Brain microvascular endothelial cell (primary cell): ENCODE measurements around the gene KCNMA1.

Source experiments
- DNase-seq: peaks from one replicate; pipeline ENCODE4 v3.0.0-alpha.2; 2020
- H3K27ac ChIP-seq: fragments of 250-450 bp; sonication (Bioruptor Pico); 2 replicates; pipeline ENCODE4 v1.5.1; 2020; ENCODE audit warnings: mild to moderate bottlenecking, moderate library complexity
- H3K27me3 ChIP-seq: fragments of 250-450 bp; sonication (Bioruptor Pico); replicated peaks from 2 replicates; pipeline ENCODE4 v1.5.1; 2020; ENCODE audit warnings: mild to moderate bottlenecking
- H3K36me3 ChIP-seq: fragments of 250-450 bp; sonication (Bioruptor Pico); replicated peaks from 2 replicates; pipeline ENCODE4 v1.5.1; 2020; ENCODE audit warnings: mild to moderate bottlenecking
- H3K4me3 ChIP-seq: 2 replicates; pipeline ENCODE4 v1.5.1; 2011; ENCODE audit warnings: low read depth, mild to moderate bottlenecking, control low read depth, low read length, moderate library complexity
- CTCF ChIP-seq: IDR thresholded peaks from 2 replicates; pipeline ENCODE4 v1.5.1; 2011; ENCODE audit warnings: low read depth, mild to moderate bottlenecking, moderate library complexity, low read length, control low read depth, inconsistent platforms; ENCODE audit errors: missing control alignments
- in situ Hi-C: cut with HindIII; loops from 2 replicates; pipeline ENCODE4 v1.10.0; 2017; ENCODE audit warnings: low sequenced_read_pairs, low pct_ligation_motif_present

The KCNMA1 gene

DNA sequence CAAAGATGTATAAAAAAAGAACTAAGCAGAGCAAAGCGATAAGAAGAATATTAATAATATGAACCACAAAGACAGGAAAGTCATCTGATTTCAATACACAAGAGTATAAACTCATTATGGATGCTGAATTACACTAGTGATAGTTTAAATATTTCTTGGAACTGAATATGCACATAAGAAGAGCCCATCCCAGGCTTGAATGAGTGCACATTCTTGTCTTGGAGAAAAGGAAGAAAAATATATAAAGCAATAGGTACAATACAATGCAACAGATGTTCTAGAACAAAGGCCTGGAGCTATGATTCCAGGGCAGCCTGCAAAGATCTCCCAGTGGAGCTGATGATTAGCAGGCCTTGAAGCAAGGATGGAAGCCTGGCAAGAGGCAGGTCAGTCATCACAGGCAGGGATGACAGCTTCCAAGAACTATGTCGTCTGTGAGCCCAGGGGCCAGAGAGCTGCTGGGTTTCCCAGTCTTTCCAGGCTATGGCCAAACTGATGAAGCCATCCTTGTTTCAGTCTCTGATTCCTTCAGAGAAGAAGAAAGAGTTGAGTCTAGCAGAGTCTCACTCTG, 277.6 kb downstream of the KCNMA1 start:
- Histone ChIP-seq H3K27me3 (no peaks in the 10 kb centered on the region), H3K4me3 (no peak overlapping the region), H3K36me3 (no peaks in the 10 kb centered on the region), H3K27ac (no peak overlapping the region)
- in situ Hi-C loops: no loop called here
- TF ChIP-seq CTCF: no peak
- no peak for DNase-seq

GRCh38 chr10:77359287-77359691, 278.3 kb downstream of the KCNMA1 start:
- in situ Hi-C loops: no loop called here
- no peaks in the 10 kb centered on the region for H3K36me3 ChIP-seq
- no peaks in the 10 kb centered on the region for H3K27me3 ChIP-seq
- no peak for DNase-seq
- no peak overlapping the region for H3K27ac ChIP-seq
- no peak overlapping the region for H3K4me3 ChIP-seq
- TF ChIP-seq CTCF: no peak

- H3K36me3 ChIP-seq: no peaks in the 10 kb centered on the region
- no peak for DNase-seq
- TF ChIP-seq CTCF: no peak
- no peak overlapping the region for H3K4me3 ChIP-seq
- in situ Hi-C loops: no loop called here
- H3K27ac ChIP-seq: peak overlapping the region; percentile 87
- no peaks in the 10 kb centered on the region for H3K27me3 ChIP-seq
Observed at GRCh38 chr10:77358656-77359055, 279.0 kb downstream of the KCNMA1 start.

DNA sequence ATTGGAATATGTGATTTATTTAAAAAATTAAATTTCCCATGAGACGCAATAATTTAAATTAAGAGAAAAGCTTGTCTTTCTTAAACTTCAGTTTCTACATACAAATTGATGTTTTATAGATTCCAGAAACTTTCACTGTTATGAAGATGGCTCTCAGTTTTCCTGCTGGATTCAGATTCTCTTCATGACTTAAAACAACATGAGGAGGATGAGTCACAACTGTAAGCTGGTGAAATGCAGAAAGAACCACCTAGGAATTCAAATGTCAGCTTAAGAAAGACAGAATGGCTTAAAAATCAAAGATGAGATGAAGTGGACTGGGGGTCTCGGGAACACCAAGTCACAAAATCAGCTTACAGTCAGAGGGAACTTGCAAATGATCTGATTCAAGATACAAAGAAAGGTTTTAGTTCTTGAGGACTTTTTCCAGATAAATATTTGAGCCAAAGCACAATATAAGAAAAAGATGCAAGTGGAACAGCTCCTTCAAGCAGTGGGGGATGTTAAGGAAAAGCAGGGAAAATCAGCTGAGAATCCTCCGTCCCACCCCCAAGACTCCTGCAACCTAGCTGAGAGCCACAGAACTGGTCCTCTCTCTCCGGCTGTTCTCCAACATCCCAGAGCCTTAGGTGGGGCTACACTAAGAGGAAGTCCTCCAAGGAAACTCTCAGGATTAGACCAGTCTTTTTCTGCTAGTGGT, 279.8 kb downstream of the KCNMA1 start:
- H3K27ac ChIP-seq: peak overlapping the region; percentile 87
- no peaks in the 10 kb centered on the region for H3K36me3 ChIP-seq
- no peak for DNase-seq
- in situ Hi-C loops: no loop called here
- no peak overlapping the region for H3K4me3 ChIP-seq
- no peak for TF ChIP-seq CTCF
- H3K27me3 ChIP-seq: no peaks in the 10 kb centered on the region

DNA sequence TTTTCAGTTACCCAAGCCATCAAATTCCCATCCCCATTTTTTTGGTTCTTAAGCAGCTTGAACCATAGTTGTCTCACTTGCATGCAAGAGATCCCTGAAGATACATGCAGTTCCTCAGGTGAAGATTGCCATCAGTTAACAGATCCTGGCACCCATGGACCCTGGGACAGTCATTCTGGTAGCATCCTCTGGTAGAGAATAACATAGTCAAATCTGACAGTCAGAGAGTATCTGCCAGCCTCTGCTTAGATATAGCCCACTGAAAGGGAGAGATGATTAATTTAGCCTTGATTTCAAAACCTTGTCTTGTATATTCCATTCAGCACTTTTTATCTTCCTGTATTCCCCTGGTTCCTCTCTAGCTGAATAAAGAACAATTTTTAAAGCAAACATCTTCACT, 280.4 kb downstream of the KCNMA1 start:
- no peak for DNase-seq
- TF ChIP-seq CTCF: no peak
- no peaks in the 10 kb centered on the region for H3K27me3 ChIP-seq
- in situ Hi-C loops: no loop called here
- H3K27ac ChIP-seq: peak overlapping the region; percentile 87
- H3K4me3 ChIP-seq: no peak overlapping the region
- no peaks in the 10 kb centered on the region for H3K36me3 ChIP-seq

DNA sequence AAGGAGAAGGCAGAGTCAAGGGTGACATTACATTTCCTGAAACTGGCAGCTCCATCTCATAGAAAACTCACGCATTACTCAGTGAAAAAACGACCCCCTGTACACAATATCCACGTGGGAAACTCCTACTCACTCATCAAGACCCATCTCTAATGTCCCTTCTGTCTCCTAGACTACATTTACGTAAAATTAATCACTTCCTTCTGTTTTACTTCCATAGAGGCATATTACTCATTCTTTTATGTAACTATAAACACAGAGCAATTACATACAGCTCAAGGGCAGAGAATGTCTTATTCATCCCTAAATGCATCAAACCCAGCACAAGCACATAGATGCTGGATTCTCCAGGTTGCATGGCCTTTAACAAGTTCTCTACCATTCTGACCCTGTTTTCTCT, 281.8 kb downstream of the KCNMA1 start:
- in situ Hi-C loops: no loop called here
- H3K27ac ChIP-seq: peak overlapping the region; percentile 87
- H3K36me3 ChIP-seq: no peaks in the 10 kb centered on the region
- no peak for TF ChIP-seq CTCF
- H3K4me3 ChIP-seq: no peak overlapping the region
- peak; percentile 80 for DNase-seq
- no peaks in the 10 kb centered on the region for H3K27me3 ChIP-seq
